HEK293 (cell line): ENCODE data around the gene KANSL3.
A peak's percentile ranks its signal among the peaks of the same experiment; 100 is the strongest.

Experiments
- CTCF ChIA-PET: fragments of 350-600 bp; formaldehyde crosslinking; extraction: SDS; loops from one replicate; lab custom pipeline; 2021; ENCODE audit warnings: antibody characterized with exemption; lab: Yijun Ruan, JAX
- POLR2A ChIA-PET: fragments of 300-600 bp; formaldehyde crosslinking; extraction: SDS; loops from one replicate; lab custom pipeline; 2020; ENCODE audit warnings: antibody characterized with exemption, inconsistent platforms; lab: Yijun Ruan, JAX
- H3K27ac ChIP-seq: fragments of 200-500 bp; sonication (Bioruptor generic); 2 replicates; pipeline ENCODE4 v1.5.1; 2014; ENCODE audit warnings: low read depth, low read length, control low read depth, inconsistent platforms; ENCODE audit errors: extremely low read depth
- H3K36me3 ChIP-seq, 2 experiments: fragments of 200-500 bp in 1 of 2; sonication (Bioruptor generic) in 1 of 2; 1 replicate in 1 of 2; 2 replicates in 1 of 2; pipeline ENCODE4 v1.5.1; 2014 to 2017; ENCODE audit warnings: inconsistent platforms in 2 of 2, low read length in 2 of 2; ENCODE audit not compliant: control insufficient read depth in 2 of 2, insufficient read depth in 1 of 2
- H3K4me1 ChIP-seq: fragments of 200-500 bp; sonication (Bioruptor generic); 2 replicates; pipeline ENCODE4 v1.5.1; 2014; ENCODE audit warnings: mild to moderate bottlenecking, low read length, inconsistent platforms; ENCODE audit not compliant: control insufficient read depth, insufficient read depth
- H3K4me3 ChIP-seq: 2 replicates; pipeline ENCODE4 v1.5.1; 2011; ENCODE audit warnings: low read depth, mild to moderate bottlenecking, control low read depth, low read length, moderate library complexity
- H3K9me3 ChIP-seq: fragments of 200-500 bp; sonication (Bioruptor generic); 2 replicates; pipeline ENCODE4 v1.5.1; 2014; ENCODE audit warnings: low read depth, low read length, inconsistent platforms; ENCODE audit not compliant: control insufficient read depth, insufficient read depth
- GLI2 ChIP-seq: fragments of 450-650 bp; formaldehyde crosslinking; IDR thresholded peaks from 2 replicates; pipeline ENCODE4; 2017; ENCODE audit warnings: missing biosample characterization, missing genetic modification characterization, low read depth, borderline replicate concordance
- OSR2 ChIP-seq: fragments of 450-650 bp; formaldehyde crosslinking; IDR thresholded peaks from 2 replicates; pipeline ENCODE4 v1.5.1; 2016; ENCODE audit warnings: missing biosample characterization, missing genetic modification characterization
- SCRT2 ChIP-seq: fragments of 450-650 bp; formaldehyde crosslinking; IDR thresholded peaks from 2 replicates; pipeline ENCODE4 v1.5.1; 2016; ENCODE audit warnings: missing biosample characterization, missing genetic modification characterization
- SP7 ChIP-seq: fragments of 450-650 bp; formaldehyde crosslinking; IDR thresholded peaks from 2 replicates; pipeline ENCODE4 v1.5.1; 2016; ENCODE audit warnings: missing biosample characterization, missing genetic modification characterization
- ZBTB20 ChIP-seq: fragments of 450-650 bp; formaldehyde crosslinking; IDR thresholded peaks from 2 replicates; pipeline ENCODE4 v1.5.1; 2016; ENCODE audit warnings: missing biosample characterization, missing genetic modification characterization
- ZBTB48 ChIP-seq: fragments of 450-650 bp; formaldehyde crosslinking; IDR thresholded peaks from 2 replicates; pipeline ENCODE4 v1.5.1; 2016; ENCODE audit warnings: missing biosample characterization, missing genetic modification characterization
- ZBTB7A ChIP-seq: fragments of 450-650 bp; formaldehyde crosslinking; IDR thresholded peaks from 2 replicates; pipeline ENCODE4 v1.5.1; 2016; ENCODE audit warnings: low read depth, missing biosample characterization, missing genetic modification characterization
- ZIC2 ChIP-seq: fragments of 450-650 bp; formaldehyde crosslinking; IDR thresholded peaks from 2 replicates; pipeline ENCODE4 v1.5.1; 2016; ENCODE audit warnings: missing biosample characterization, missing genetic modification characterization
- ZNF112 ChIP-seq: fragments of 450-650 bp; formaldehyde crosslinking; IDR thresholded peaks from 2 replicates; pipeline ENCODE4 v1.5.0; 2017; ENCODE audit warnings: missing biosample characterization, missing genetic modification characterization
- ZNF202 ChIP-seq: fragments of 450-650 bp; formaldehyde crosslinking; IDR thresholded peaks from 2 replicates; pipeline ENCODE4 v1.5.1; 2016; ENCODE audit warnings: missing biosample characterization, missing genetic modification characterization, borderline replicate concordance
- ZNF214 ChIP-seq: fragments of 450-650 bp; formaldehyde crosslinking; IDR thresholded peaks from 2 replicates; pipeline ENCODE4 v1.5.1; 2017; ENCODE audit warnings: missing biosample characterization, mild to moderate bottlenecking, missing genetic modification characterization, borderline replicate concordance
- ZNF24 ChIP-seq: fragments of 450-650 bp; formaldehyde crosslinking; IDR thresholded peaks from 2 replicates; pipeline ENCODE4 v1.5.1; 2016; ENCODE audit warnings: missing biosample characterization, missing genetic modification characterization
- ZNF292 ChIP-seq: fragments of 450-650 bp; formaldehyde crosslinking; IDR thresholded peaks from 2 replicates; pipeline ENCODE4 v1.5.1; 2016; ENCODE audit warnings: low read depth, missing biosample characterization, missing genetic modification characterization, borderline replicate concordance
- ZNF391 ChIP-seq: fragments of 450-650 bp; formaldehyde crosslinking; IDR thresholded peaks from 2 replicates; pipeline ENCODE4 v1.5.1; 2016; ENCODE audit warnings: low read depth, missing biosample characterization, missing genetic modification characterization, borderline replicate concordance
- ZNF394 ChIP-seq: fragments of 450-650 bp; formaldehyde crosslinking; IDR thresholded peaks from 2 replicates; pipeline ENCODE4 v1.5.1; 2016; ENCODE audit warnings: missing biosample characterization, missing genetic modification characterization, mild to moderate bottlenecking, moderate library complexity, borderline replicate concordance
- ZNF426 ChIP-seq: fragments of 450-650 bp; formaldehyde crosslinking; IDR thresholded peaks from 2 replicates; pipeline ENCODE4 v1.5.1; 2017; ENCODE audit warnings: missing biosample characterization, missing genetic modification characterization, mild to moderate bottlenecking, inconsistent platforms, moderate library complexity
- ZNF449 ChIP-seq: fragments of 450-650 bp; formaldehyde crosslinking; IDR thresholded peaks from 2 replicates; pipeline ENCODE4 v1.5.1; 2017; ENCODE audit warnings: missing biosample characterization, mild to moderate bottlenecking, missing genetic modification characterization, moderate library complexity
- ZNF544 ChIP-seq: fragments of 450-650 bp; formaldehyde crosslinking; IDR thresholded peaks from 2 replicates; pipeline ENCODE4 v1.5.0; 2017; ENCODE audit warnings: missing biosample characterization, missing genetic modification characterization
- ZNF558 ChIP-seq: fragments of 450-650 bp; formaldehyde crosslinking; IDR thresholded peaks from 2 replicates; pipeline ENCODE4 v1.5.1; 2016; ENCODE audit warnings: missing biosample characterization, missing genetic modification characterization
- ZNF677 ChIP-seq: fragments of 450-650 bp; IDR thresholded peaks from 2 replicates; pipeline ENCODE4 v1.5.0; 2018; ENCODE audit warnings: missing biosample characterization, mild to moderate bottlenecking, missing genetic modification characterization, moderate library complexity
- ZNF701 ChIP-seq: fragments of 450-650 bp; formaldehyde crosslinking; IDR thresholded peaks from 2 replicates; pipeline ENCODE4 v1.5.1; 2016; ENCODE audit warnings: missing biosample characterization, missing genetic modification characterization
- ZNF707 ChIP-seq: fragments of 450-650 bp; formaldehyde crosslinking; IDR thresholded peaks from 2 replicates; pipeline ENCODE4 v1.5.1; 2016; ENCODE audit warnings: missing biosample characterization, missing genetic modification characterization

KANSL3 gene

GRCh38 chr2:96548558-96549465 is 89.3 kb downstream of the KANSL3 start:
- Histone ChIP-seq H3K4me3 (no peak overlapping the region), H3K27ac (no peak overlapping the region), H3K4me1 (no peaks in the 10 kb centered on the region), H3K36me3 (peaks cover 0 to 47% of the 10 kb centered on the region in 2 experiments; a peak in 1 of 3 replicates), H3K9me3 (no peaks in the 10 kb centered on the region)
- TF ChIP-seq GLI2 (no peak), ZIC2 (tag by site-specific recombination) (0 out of 2 replicates have a peak, but pooled peaks have one; percentile 26), ZNF112 (tag by site-specific recombination) (no peak), ZNF391 (tag by site-specific recombination) (no peak), SP7 (tag by site-specific recombination) (no peak), ZNF677 (tag by site-specific recombination) (no peak), ZNF544 (tag by site-specific recombination) (no peak)
- ChIA-PET POLR2A (no interaction called here), CTCF (interaction anchor here (1.1 kb wide), 1 partner anchor 9 kb away, joined by 4 read pairs; no protein-coding TSS in a partner anchor)

GRCh38 chr2:96547731-96548171 is 90.4 kb downstream of the KANSL3 start:
- no peak overlapping the region for H3K27ac ChIP-seq
- POLR2A ChIA-PET, result interaction anchor here (1.3 kb wide), 1 partner anchor 141 kb away, joined by 5 read pairs; no protein-coding TSS in a partner anchor
- peaks cover 0 to 51% of the 10 kb centered on the region in 2 experiments; a peak in 1 of 3 replicates for H3K36me3 ChIP-seq
- no peaks in the 10 kb centered on the region for H3K4me1 ChIP-seq
- H3K9me3 ChIP-seq, result no peaks in the 10 kb centered on the region
- no peak overlapping the region for H3K4me3 ChIP-seq
- TF ChIP-seq OSR2 (tag by site-specific recombination), result no peak
- TF ChIP-seq ZNF202 (tag by site-specific recombination), result no peak
- no peak for TF ChIP-seq ZNF292
- no peak for TF ChIP-seq ZBTB48 (tag by site-specific recombination)
- no peak for TF ChIP-seq ZNF24 (tag by site-specific recombination)
- TF ChIP-seq ZNF214 (tag by site-specific recombination), result no peak
- no peak for TF ChIP-seq ZNF701 (tag by site-specific recombination)
- TF ChIP-seq SCRT2, result no peak
- TF ChIP-seq ZNF707 (tag by site-specific recombination), result no peak
- TF ChIP-seq ZBTB20 (tag by site-specific recombination), result no peak
- no peak for TF ChIP-seq ZNF394 (tag by site-specific recombination)
- no peak for TF ChIP-seq ZNF449
- no peak for TF ChIP-seq ZNF558 (tag by site-specific recombination)
- no peak for TF ChIP-seq ZNF426 (tag by site-specific recombination)
- no peak for TF ChIP-seq ZBTB7A (tag by site-specific recombination)
- CTCF ChIA-PET, result interaction anchor here (0.7 to 1.5 kb wide), 3 partner anchors 8 to 168 kb away, joined by 3 to 4 read pairs (median 4); no protein-coding TSS in a partner anchor
